Measurements from ENCODE around the gene SMAD2.

GRCh38 chr18:47946889-47947288, 16.4 kb upstream of the SMAD2 start:
- no peak for TF ChIP-seq CTCF (IDR thresholded peaks at IDR 0.05)
- no peak for TF ChIP-seq POLR2A (IDR thresholded peaks at IDR 0.05)

Measured in esophagus squamous epithelium (tissue), 4 donors.